Uterus (tissue), 4 donors: ENCODE data around the gene VAMP8. TPM values are rescaled to one million over a fixed set of nuclear protein-coding genes. Genes with fewer than 3 reads are reported as not detected.
"Not testable (repeated sequence)": the region's sequence is repeated elsewhere in the genome, so short reads cannot be mapped to it uniquely, and the experiment has no call there.

ENCODE experiments used
- DNase-seq, 2 donors: peaks; one replicate each; pipeline ENCODE4 v3.0.0-alpha.2; 2019 to 2020
- H3K27ac ChIP-seq, 2 donors: fragments of 200-600 bp; sonication (generic); 1 replicate in 1 of 2; 2 replicates in 1 of 2; pipeline ENCODE4 v1.5.1; 2016 to 2018
- H3K27me3 ChIP-seq, 2 donors: fragments of 200-600 bp; sonication (generic); one replicate each; pipeline ENCODE4 v1.5.1; 2018 to 2019; ENCODE audit warnings: control low read depth in 1 of 2
- H3K36me3 ChIP-seq, 2 donors: fragments of 200-600 bp; sonication (generic); one replicate each; pipeline ENCODE4 v1.5.1; 2019; ENCODE audit warnings: control low read depth in 1 of 2
- H3K4me1 ChIP-seq, 2 donors: fragments of 200-600 bp; sonication (generic); one replicate each; pipeline ENCODE4 v1.5.1; 2018 to 2019; ENCODE audit warnings: control low read depth in 1 of 2
- H3K4me3 ChIP-seq, 2 donors: fragments of 200-600 bp; sonication (generic); 1 replicate in 1 of 2; 2 replicates in 1 of 2; pipeline ENCODE4 v1.5.1; 2018 to 2019; ENCODE audit warnings: mild to moderate bottlenecking in 1 of 2
- H3K9me3 ChIP-seq, 2 donors: fragments of 200-600 bp; sonication (generic); one replicate each; pipeline ENCODE4 v1.5.1; 2019; ENCODE audit warnings: control low read depth in 1 of 2
- CTCF ChIP-seq, 4 experiments: fragments of 200-600 bp in 2 of 4; fragments of 450-650 bp in 2 of 4; sonication (generic) in 2 of 4; IDR thresholded peaks; one replicate each; pipeline ENCODE4 v1.5.1; 2016 to 2019; ENCODE audit warnings: antibody characterized with exemption in 4 of 4, mild to moderate bottlenecking in 2 of 4, moderate library complexity in 1 of 4
- POLR2A ChIP-seq, 2 donors: fragments of 450-650 bp; IDR thresholded peaks; one replicate each; pipeline ENCODE4 v1.6.1; 2016; ENCODE audit warnings: antibody characterized with exemption in 2 of 2, mild to moderate bottlenecking in 1 of 2, moderate library complexity in 1 of 2
- intact Hi-C: fragments of 100-400 bp; cut with DNase I; formaldehyde crosslinking; loops from one replicate; pipeline ENCODE4 v1.15.1; 2023; ENCODE audit warnings: low total_unique reads
- total RNA-seq, 4 donors: library from RNA; depleted of rRNA in 3 of 4; stranded (reverse); fragments of >200 nt in 3 of 4; gene quantifications; one replicate each; pipeline versions ENCODE4 v1.1.0 to v1.2.4, GENCODE V29; 2014 to 2023
- donor health status: DM: yes; HTN: yes; CAD: no.

The VAMP8 gene
- total RNA-seq, 4 donors from 2014 or later, result 1.3 to 12.3 (median 5.2) TPM; not detected in 1

GRCh38 chr2:85558160-85558559 is 19.2 kb upstream of the VAMP8 start:
- H3K4me3 ChIP-seq, result no peak overlapping the region

GRCh38 chr2:85560403-85560726 is 17.0 kb upstream of the VAMP8 start:
- H3K4me3 ChIP-seq, result peak overlapping the region; percentile 81 to 91
- DNase-seq, H3K9me3 ChIP-seq, intact Hi-C loops, H3K36me3 ChIP-seq, H3K4me1 ChIP-seq, H3K27me3 ChIP-seq: not testable (repeated sequence)
- peak overlapping the region in 1 of 2 donors; percentile 89 for H3K27ac ChIP-seq

More at GRCh38 chr2:85558160-85558559, 19.2 kb upstream of the VAMP8 start:
- Histone ChIP-seq H3K36me3 (no peaks in the 10 kb centered on the region), H3K4me1 (peaks cover 8 to 9% of the 10 kb centered on the region in 2 donors), H3K27me3 (no peaks in the 10 kb centered on the region), H3K9me3 (no peaks in the 10 kb centered on the region), H3K27ac (no peak overlapping the region)
- intact Hi-C loops, result no loop called here
- TF ChIP-seq CTCF (IDR thresholded peaks at IDR 0.05), result no peak
- TF ChIP-seq POLR2A (IDR thresholded peaks at IDR 0.05), result no peak
- no peak for DNase-seq

GRCh38 chr2:85560812-85561279 is 16.5 kb upstream of the VAMP8 start:
- peak overlapping the region; percentile 81 to 91 for H3K4me3 ChIP-seq
- H3K9me3 ChIP-seq, result no peaks in the 10 kb centered on the region
- peaks cover 8 to 9% of the 10 kb centered on the region in 2 donors for H3K4me1 ChIP-seq
- no peaks in the 10 kb centered on the region for H3K36me3 ChIP-seq
- no peaks in the 10 kb centered on the region for H3K27me3 ChIP-seq
- peak overlapping the region; percentile 89 to 91 for H3K27ac ChIP-seq
- no peak for DNase-seq
- no peak for TF ChIP-seq POLR2A (IDR thresholded peaks at IDR 0.05)
- TF ChIP-seq CTCF (IDR thresholded peaks at IDR 0.05), result no peak
- intact Hi-C loops, result no loop called here

- peak; percentile 94 to 97 for DNase-seq
- Histone ChIP-seq H3K27me3 (no peaks in the 10 kb centered on the region), H3K4me1 (peaks cover 8 to 9% of the 10 kb centered on the region in 2 donors), H3K4me3 (peak within 1 kb of the TSS; percentile 81 to 91), H3K27ac (peak within 1 kb of the TSS; percentile 89 to 91), H3K9me3 (no peaks in the 10 kb centered on the region), H3K36me3 (no peaks in the 10 kb centered on the region)
- intact Hi-C loops, result no loop called here
- TF ChIP-seq CTCF (IDR thresholded peaks at IDR 0.05) (peak in 3 of 4 experiments; percentile 37 to 71 (median 61)), POLR2A (IDR thresholded peaks at IDR 0.05) (peak; percentile 74 to 84)
These were observed 15.8 kb upstream of the VAMP8 start, which contains the start of gene GGCX for GRCh38 chr2:85561280-85562212. GGCX (minus strand) TSS chr2:85561493; CDS start chr2:85561428, 65 bp downstream.

- Histone ChIP-seq H3K27ac (no peak overlapping the region), H3K27me3 (no peaks in the 10 kb centered on the region), H3K4me1 (peaks cover 8 to 9% of the 10 kb centered on the region in 2 donors), H3K36me3 (no peaks in the 10 kb centered on the region), H3K9me3 (no peaks in the 10 kb centered on the region), H3K4me3 (no peak overlapping the region)
- no peak for DNase-seq
- TF ChIP-seq CTCF (IDR thresholded peaks at IDR 0.05) (no peak), POLR2A (IDR thresholded peaks at IDR 0.05) (no peak)
- intact Hi-C loops, result no loop called here
These were observed 13.2 kb upstream of the VAMP8 start for GRCh38 chr2:85564144-85564563.
